ENCODE data around the gene PCSK5. TPM values are rescaled to one million over a fixed set of nuclear protein-coding genes. Genes with fewer than 3 reads are reported as not detected.

The PCSK5 gene
- total RNA-seq, 1 experiment from 2014 or later = 7.5 TPM

DNA sequence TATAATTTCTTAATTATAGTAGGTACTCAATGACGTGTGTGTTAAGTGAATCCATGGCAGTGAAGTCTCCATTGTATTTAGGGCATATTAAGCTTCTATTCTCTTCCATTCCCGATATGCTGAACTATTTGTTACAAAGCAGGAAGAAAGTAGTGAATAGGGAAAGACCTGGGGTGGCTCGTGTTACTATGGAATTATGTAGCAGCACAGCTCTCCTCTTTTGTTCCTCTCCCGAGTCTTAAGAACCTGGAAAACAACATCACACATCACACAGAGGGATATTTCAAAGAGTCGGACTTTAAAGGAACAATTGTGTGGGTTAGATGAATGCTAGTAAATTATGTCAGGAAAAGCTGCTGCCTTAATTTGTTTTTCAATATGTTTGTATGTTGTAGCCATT, 131.8 kb downstream of the PCSK5 start:
- H4K91ac ChIP-seq (ENCODE audit: insufficient read length, low read depth, low read length) = no peak overlapping the region
- H2BK20ac ChIP-seq (ENCODE audit: low read depth, low read length, poor library complexity, severe bottlenecking) = no peak overlapping the region
- no peak overlapping the region for H3K4ac ChIP-seq (ENCODE audit: low read depth, low read length)
- no peaks in the 10 kb centered on the region for H4K20me1 ChIP-seq (ENCODE audit: control insufficient read depth, insufficient read depth, insufficient read length)
- Mint-ChIP-seq H3K4me1 (peaks cover 43 to 51% of the 10 kb centered on the region in 2 experiments), H3K9me3 (no peaks in the 10 kb centered on the region), H3K27me3 (ENCODE audit: low read depth) (no peaks in the 10 kb centered on the region), H3K27ac (no peak overlapping the region), H3K4me3 (no peak overlapping the region), H3K36me3 (ENCODE audit: insufficient read depth in 1 of 3, low read depth in 3 of 3) (peaks cover 0 to 6% (median under 1%) of the 10 kb centered on the region in 3 experiments; a peak in 5 of 7 replicates)
- H2BK120ac ChIP-seq (ENCODE audit: low read depth, low read length, poor library complexity, severe bottlenecking) = no peak overlapping the region
- H3K23ac ChIP-seq (ENCODE audit: insufficient read length, low read depth, low read length) = no peak overlapping the region
- H3K27me3 ChIP-seq (ENCODE audit: insufficient read depth, low read length) = no peaks in the 10 kb centered on the region
- no peaks in the 10 kb centered on the region for H3K79me1 ChIP-seq (ENCODE audit: insufficient read depth, low read depth, low read length, poor library complexity, severe bottlenecking)
- H2BK5ac ChIP-seq (ENCODE audit: insufficient read length, low read length) = no peak overlapping the region
- H3K79me2 ChIP-seq (ENCODE audit: insufficient read depth, low read length) = no peaks in the 10 kb centered on the region
- H3K4me2 ChIP-seq (ENCODE audit: insufficient read depth, insufficient read length, low read length) = no peak overlapping the region
- no peak overlapping the region for H2BK12ac ChIP-seq (ENCODE audit: insufficient read length, low read depth, low read length)
- H2BK15ac ChIP-seq (ENCODE audit: low read depth, low read length) = no peak overlapping the region
- peaks cover 13% of the 10 kb centered on the region; the same call in 1 of the 2 replicates for H3K4me1 ChIP-seq (ENCODE audit: insufficient read depth, low read length)
- H4K8ac ChIP-seq (replicated peaks; ENCODE audit: insufficient read length, low read depth, low read length) = no peak overlapping the region
- no peak overlapping the region for H2AK5ac ChIP-seq (ENCODE audit: insufficient read length, low read length)
- no peak overlapping the region for H3T11ph ChIP-seq (ENCODE audit: low read length)
- DNase-seq = no peak
- no peaks in the 10 kb centered on the region for H3K23me2 ChIP-seq (ENCODE audit: insufficient read length, low read depth, low read length, poor library complexity, severe bottlenecking)
- no peak overlapping the region for H3K14ac ChIP-seq (ENCODE audit: insufficient read depth, low read length)
- H3K18ac ChIP-seq (ENCODE audit: insufficient read length, low read depth, low read length) = no peak overlapping the region
- no CpG with 5 or more reads among the region's 5 CpGs for WGBS (ENCODE audit: extremely low coverage, insufficient read length, low lambda C conversion rate)
- no peak overlapping the region for H3K56ac ChIP-seq (ENCODE audit: insufficient read length, low read depth, low read length)
- TF ChIP-seq, protein P1, sequence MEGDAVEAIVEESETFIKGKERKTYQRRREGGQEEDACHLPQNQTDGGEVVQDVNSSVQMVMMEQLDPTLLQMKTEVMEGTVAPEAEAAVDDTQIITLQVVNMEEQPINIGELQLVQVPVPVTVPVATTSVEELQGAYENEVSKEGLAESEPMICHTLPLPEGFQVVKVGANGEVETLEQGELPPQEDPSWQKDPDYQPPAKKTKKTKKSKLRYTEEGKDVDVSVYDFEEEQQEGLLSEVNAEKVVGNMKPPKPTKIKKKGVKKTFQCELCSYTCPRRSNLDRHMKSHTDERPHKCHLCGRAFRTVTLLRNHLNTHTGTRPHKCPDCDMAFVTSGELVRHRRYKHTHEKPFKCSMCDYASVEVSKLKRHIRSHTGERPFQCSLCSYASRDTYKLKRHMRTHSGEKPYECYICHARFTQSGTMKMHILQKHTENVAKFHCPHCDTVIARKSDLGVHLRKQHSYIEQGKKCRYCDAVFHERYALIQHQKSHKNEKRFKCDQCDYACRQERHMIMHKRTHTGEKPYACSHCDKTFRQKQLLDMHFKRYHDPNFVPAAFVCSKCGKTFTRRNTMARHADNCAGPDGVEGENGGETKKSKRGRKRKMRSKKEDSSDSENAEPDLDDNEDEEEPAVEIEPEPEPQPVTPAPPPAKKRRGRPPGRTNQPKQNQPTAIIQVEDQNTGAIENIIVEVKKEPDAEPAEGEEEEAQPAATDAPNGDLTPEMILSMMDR (conservative IDR thresholded peaks at IDR 0.05) = no peak
- no peak overlapping the region for H3K27ac ChIP-seq (ENCODE audit: insufficient read length, low read depth, low read length)
- H3K9me3 ChIP-seq (ENCODE audit: control insufficient read depth, low read depth, low read length) = no peaks in the 10 kb centered on the region
- no peak overlapping the region for H2AFZ ChIP-seq (ENCODE audit: low read length)
- H3K9ac ChIP-seq (ENCODE audit: extremely low read depth, insufficient read length, low read length) = no peak overlapping the region
- H4K5ac ChIP-seq (ENCODE audit: insufficient read length, low read depth, low read length) = no peak overlapping the region

Measured in H9 (cell line).